Lung microvascular endothelial cell (primary cell): ENCODE measurements around the gene LEO1. TPM values are rescaled to one million over a fixed set of nuclear protein-coding genes. Genes with fewer than 3 reads are reported as not detected.
A peak's percentile ranks its signal among the peaks of the same experiment; 100 is the strongest.

Source experiments
- DNase-seq, 2 donors: peaks; one replicate each; pipeline versions ENCODE4 v3.0.0 to v3.0.0-alpha.2; 2010; ENCODE audit warnings: low read depth in 2 of 2
- total RNA-seq: library from RNA; depleted of rRNA; stranded (reverse); fragments of >200 nt; gene quantifications from 2 replicates; pipeline ENCODE4 v1.2.1, GENCODE V29; 2014

LEO1 gene
- total RNA-seq, 1 donor from 2014 or later: 19.6 TPM

GRCh38 chr15:51931638-51932037 lies 39.9 kb downstream of the LEO1 start:
- no peak for DNase-seq

DNA sequence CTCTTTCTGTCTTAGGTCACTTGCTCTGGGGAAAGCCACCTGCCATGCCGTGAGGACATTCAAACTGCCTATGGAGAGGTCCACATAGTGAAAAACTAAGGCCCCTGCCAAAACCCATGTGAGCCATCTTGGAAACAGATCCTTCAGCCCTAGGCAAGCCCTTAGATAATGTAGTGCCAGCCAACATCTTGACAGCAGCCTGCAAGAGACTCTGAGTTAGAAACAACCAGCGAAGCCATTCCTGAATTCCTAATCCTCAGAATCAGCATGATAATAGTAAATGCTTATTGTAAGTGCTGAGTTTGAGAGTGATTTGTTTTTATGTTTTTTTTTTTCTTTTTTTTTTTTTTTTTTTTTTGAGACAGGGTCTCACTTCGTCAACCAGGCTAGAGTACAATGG lies 40.6 kb downstream of the LEO1 start:
- no peak for DNase-seq

GRCh38 chr15:51926809-51927208 lies 44.8 kb downstream of the LEO1 start:
- DNase-seq: no peak

- no peak for DNase-seq
These were observed 47.2 kb downstream of the LEO1 start for GRCh38 chr15:51924156-51925068.

DNA sequence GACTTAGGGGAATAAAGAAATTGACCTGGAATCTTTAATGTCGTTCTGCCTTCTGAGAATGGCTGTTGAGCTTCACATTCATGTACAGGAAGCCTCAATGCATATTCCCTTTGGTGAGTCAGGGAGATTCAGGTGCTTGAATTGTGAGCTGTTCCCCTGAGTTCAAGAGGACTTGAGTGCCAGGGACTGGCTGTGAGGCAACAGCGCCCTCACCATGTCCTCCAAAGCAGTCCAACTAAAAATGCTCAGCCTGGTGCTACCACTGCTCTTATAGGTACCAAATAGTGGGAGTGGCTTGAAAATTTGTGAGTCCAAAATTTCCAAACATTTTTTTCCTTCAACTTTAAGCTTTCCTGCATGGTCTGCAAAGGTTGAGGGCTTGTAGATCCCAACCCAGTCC lies 54.1 kb downstream of the LEO1 start:
- peak; percentile 43 to 47 for DNase-seq

GRCh38 chr15:51912528-51912927 lies 59.0 kb downstream of the LEO1 start:
- no peak for DNase-seq

DNA sequence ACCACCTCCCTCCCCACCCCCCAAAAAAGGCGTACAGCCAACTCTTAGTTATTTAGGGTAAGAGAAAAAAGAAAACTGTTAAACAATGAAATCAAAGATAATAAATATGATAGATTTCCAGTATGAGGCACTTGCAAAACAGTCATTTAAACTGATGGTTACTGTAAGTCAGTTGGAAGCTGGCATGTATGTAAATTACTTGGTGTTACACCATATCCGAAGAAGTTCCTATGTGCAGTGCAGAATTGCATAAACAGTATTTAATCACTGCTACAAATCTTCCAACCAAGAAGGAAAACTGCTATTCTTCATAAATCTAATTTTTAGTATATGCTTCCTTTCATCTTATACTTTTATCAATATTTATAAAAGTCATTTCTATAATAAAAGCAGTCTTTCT lies 62.0 kb downstream of the LEO1 start:
- no peak for DNase-seq

DNA sequence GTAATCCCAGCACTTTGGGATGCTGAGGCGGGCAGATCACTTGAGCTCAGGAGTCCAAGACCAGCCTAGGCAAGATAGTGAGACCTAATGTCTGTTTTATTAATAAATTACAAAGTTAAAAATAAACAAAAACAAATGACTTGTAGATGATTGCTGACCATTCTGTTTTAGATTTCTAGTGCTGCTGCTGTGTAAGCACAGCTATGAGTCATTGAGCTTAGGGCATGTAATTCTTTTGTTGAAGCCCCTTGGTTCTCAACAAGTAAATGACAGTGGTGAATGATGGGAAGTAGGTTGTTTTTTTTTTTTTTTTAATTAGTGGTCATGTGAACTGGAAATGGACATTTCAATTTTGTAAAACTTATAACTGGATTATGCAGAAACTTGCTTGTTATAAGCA lies 63.3 kb downstream of the LEO1 start:
- DNase-seq: peak; percentile 22 to 59

GRCh38 chr15:51907136-51907862 lies 64.3 kb downstream of the LEO1 start:
- peak; percentile 11 to 30 for DNase-seq

DNA sequence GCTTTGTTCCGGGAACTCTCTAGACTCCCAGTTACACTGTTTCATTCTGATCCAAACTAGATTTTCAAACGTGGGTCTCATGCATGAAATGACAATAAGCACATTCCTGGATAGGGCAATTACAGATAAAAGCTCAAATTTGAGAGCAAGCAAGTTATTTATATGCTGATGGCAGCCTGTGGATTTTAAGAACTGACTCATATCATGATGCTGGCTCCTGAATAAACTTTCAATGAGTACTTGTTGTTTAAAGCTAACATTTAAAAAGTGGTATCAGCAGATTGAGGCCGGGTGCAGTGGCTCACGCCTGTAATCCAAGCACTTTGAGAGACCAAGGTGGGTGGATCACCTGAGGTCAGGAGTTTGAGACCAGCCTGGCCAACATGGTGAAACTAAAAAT lies 66.6 kb downstream of the LEO1 start:
- no peak for DNase-seq

DNA sequence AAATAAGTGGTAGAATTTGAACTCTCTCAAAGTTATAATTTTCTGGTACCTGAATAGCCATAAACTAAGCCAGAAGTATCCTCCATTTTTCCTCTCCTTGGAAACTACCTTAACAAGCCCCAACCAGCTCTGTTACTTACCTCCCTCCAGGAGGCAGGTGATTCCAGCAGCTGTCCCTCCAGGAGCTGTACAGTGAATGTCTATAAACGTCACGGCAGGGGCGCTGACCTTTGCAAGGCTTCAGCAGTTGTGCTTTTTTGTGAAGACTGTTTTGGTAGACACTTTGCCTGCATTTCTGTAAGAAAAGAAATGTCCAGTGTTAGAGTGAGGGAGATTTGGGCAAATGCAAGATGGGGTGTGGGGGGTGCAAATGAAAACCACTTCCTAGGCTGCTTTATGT lies 67.2 kb downstream of the LEO1 start:
- DNase-seq: no peak

DNA sequence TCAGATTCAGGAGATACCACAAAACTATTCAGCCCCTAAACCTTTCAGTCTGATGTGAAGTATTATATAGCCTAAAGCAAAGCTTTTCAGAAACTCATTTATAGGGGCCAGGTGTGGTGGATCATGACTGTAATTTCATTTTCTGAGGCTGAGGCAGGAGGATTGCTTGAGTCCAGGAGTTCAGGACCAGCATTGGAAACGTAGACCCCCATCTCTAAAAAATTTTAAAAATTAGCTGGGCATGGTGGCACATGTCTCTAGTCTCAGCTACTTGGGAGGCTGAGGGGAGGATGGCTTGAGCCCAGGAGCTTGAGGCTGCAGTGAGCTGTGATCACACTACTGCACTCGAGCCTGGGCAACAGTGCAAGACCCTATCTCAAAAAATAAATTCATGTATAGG lies 82.1 kb downstream of the LEO1 start:
- DNase-seq: no peak

DNA sequence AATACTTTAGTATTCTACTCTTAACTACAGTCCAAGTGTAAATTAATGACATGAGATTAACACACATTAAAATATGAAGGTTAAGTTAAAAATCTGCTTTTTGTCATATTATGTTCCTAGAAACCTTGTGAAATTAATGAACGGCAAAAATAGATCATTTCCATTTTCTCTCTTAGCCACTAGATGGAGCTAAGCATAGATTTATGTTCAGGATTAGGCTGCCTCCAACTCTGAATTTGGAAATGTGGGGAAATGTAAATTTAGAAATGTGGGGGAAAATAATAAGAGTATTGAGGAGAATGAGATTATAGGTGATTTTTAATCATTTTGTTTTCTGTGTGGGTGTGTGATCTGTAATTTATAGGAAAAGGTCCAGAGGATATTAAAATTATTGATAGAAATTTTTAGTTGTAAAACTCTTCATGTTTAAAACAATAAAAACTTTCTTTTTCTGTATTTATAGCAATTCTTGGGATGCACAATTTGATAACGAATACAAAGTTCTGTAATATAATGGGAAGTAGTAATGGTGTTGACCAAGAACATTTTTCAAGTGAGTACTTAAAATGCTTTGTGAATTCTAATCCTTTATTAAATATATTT lies 82.9 kb downstream of the LEO1 start:
- DNase-seq: peak; percentile 33 to 52

Other genes starting within 250 kb of the LEO1 start
- gene LYSMD2, start 234.1 kb downstream of the LEO1 start, total RNA-seq: 11.1 and 26.8 TPM in 2 replicates
- gene TMOD2, start 220.2 kb downstream of the LEO1 start, total RNA-seq: 13.5 and 29.2 TPM in 2 replicates
- 42.3 and 57.1 TPM in 2 replicates for gene TMOD3, start 142.1 kb downstream of the LEO1 start, total RNA-seq
- gene MAPK6, start 47.4 kb upstream of the LEO1 start, total RNA-seq: 24.6 and 25.9 TPM in 2 replicates
- 0.65 and 2.0 TPM in 2 replicates for gene BCL2L10, start 141.0 kb upstream of the LEO1 start, total RNA-seq
- gene GNB5, start 219.6 kb upstream of the LEO1 start, total RNA-seq: 26.6 and 39.1 TPM in 2 replicates